PFSK-1 (cell line): ENCODE data around the gene PRPH.

Source experiments
- FOXP2 ChIP-seq: optimal IDR thresholded peaks from 2 replicates; pipeline ENCODE3; 2011; ENCODE audit warnings: borderline replicate concordance, control low read depth, inconsistent platforms; ENCODE audit not compliant: insufficient read depth; ENCODE audit errors: extremely low read length, extremely low read depth
- POLR2AphosphoS5 ChIP-seq: IDR thresholded peaks from 2 replicates; pipeline ENCODE4 v1.6.1; 2012; ENCODE audit warnings: low read depth, mild to moderate bottlenecking, control low read depth, low read length, moderate library complexity
- SIN3A ChIP-seq: IDR thresholded peaks from 2 replicates; pipeline ENCODE4 v1.6.1; 2012; ENCODE audit warnings: mild to moderate bottlenecking, low read length, moderate library complexity, borderline replicate concordance; ENCODE audit not compliant: insufficient read depth
- TAF1 ChIP-seq: IDR thresholded peaks from 2 replicates; pipeline ENCODE4 v1.6.1; 2012; ENCODE audit warnings: low read length, control low read depth, borderline replicate concordance; ENCODE audit not compliant: insufficient read depth
- TF ChIP-seq, protein P1 (sequence below), 2 experiments: IDR thresholded peaks; 2 replicates each; pipeline versions ENCODE4 v1.6.1 to v1.8.0; 2011 to 2012; ENCODE audit warnings: low read depth in 2 of 2, low read length in 2 of 2, control low read depth in 1 of 2, inconsistent platforms in 1 of 2, mild to moderate bottlenecking in 1 of 2, moderate library complexity in 1 of 2; ENCODE audit not compliant: insufficient read depth in 1 of 2

The PRPH gene

DNA sequence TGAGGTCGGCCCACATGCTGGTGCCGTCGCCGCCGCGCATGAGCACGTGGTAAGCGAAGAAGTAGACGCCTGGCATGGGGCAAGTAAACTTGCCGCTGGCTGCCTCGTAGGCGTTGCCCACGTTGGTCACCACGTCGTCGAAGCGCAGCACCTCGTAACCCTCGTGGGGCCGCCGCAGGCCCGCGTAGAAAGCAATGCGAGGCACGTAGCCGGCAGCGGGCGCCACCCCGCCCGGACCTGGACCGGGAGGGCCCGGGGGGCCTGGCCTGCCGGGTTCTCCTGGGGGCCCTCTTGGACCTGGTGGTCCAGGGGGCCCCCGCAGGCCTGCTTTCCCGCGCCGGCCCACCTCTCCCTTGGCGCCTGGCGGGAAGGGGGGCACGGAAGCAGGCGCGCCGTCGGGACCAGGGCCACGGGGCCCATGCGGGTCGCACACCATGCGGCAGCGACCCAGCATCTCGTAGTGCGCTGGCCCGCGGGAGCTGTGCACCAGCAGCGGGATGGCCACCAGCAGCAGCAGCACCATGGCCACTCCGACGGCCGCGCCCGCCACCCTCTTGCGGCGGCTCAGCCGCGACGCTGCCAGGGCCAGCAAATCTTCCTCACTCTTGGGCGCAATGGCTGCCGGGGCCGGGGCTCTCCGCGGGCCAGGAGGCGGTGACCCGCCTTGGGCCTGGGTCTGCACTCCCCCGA, 41.2 kb downstream of the PRPH start:
- TF ChIP-seq, protein P1, sequence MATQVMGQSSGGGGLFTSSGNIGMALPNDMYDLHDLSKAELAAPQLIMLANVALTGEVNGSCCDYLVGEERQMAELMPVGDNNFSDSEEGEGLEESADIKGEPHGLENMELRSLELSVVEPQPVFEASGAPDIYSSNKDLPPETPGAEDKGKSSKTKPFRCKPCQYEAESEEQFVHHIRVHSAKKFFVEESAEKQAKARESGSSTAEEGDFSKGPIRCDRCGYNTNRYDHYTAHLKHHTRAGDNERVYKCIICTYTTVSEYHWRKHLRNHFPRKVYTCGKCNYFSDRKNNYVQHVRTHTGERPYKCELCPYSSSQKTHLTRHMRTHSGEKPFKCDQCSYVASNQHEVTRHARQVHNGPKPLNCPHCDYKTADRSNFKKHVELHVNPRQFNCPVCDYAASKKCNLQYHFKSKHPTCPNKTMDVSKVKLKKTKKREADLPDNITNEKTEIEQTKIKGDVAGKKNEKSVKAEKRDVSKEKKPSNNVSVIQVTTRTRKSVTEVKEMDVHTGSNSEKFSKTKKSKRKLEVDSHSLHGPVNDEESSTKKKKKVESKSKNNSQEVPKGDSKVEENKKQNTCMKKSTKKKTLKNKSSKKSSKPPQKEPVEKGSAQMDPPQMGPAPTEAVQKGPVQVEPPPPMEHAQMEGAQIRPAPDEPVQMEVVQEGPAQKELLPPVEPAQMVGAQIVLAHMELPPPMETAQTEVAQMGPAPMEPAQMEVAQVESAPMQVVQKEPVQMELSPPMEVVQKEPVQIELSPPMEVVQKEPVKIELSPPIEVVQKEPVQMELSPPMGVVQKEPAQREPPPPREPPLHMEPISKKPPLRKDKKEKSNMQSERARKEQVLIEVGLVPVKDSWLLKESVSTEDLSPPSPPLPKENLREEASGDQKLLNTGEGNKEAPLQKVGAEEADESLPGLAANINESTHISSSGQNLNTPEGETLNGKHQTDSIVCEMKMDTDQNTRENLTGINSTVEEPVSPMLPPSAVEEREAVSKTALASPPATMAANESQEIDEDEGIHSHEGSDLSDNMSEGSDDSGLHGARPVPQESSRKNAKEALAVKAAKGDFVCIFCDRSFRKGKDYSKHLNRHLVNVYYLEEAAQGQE (IDR thresholded peaks at IDR 0.05; ENCODE audit: insufficient read depth in 1 of 2, low read depth in 2 of 2, low read length in 2 of 2) = no peak
- TF ChIP-seq POLR2AphosphoS5 = no peak
- TF ChIP-seq TAF1 = no peak
- TF ChIP-seq SIN3A = no peak
- TF ChIP-seq FOXP2 = no peak

DNA sequence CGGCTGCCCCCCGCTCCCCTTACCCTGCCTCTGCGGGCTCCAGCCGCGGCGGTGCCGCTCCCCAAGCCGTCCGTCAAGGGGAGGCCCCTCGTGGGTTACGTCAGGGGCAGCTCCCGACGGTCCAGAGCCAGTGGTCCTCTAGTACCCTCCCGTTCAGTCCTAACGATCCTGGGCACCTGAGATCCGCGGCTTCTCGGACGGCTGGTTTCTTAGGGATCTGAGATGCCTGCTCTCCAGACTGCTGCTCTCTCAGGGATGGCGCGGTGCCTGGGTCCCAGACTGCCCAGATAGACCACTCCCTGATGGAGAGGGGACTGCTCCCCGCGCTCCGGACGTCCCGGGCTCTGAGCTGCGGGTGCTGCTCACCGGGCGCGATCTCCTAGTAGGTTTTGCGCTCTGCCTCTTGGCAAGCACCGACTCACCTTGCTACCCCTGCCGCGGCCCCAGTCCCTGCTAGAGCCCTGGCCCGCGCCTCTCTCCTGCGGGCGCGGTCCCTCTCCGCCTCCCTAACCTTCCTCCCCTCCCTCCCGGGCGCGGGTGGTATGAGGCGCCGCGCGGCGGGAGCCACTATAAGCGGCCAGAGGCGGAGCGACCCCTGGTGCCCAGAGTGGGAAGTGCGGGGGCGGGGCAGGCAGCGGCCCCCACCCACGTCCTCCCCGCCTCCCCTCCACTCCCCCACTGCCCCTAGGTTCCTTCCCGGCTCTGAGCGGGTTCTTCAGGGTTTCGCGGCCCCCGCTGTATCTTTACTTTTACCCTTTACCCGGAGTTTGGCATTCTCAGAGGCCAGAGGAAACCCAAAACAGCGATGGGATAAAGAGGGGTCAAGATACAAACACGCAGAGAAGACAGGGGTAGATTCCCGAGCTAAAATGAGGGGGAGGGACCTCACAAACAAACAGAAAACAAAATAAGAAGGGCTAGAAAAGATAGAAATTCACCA, 42.0 kb downstream of the PRPH start, which contains the start of gene C1QL4:
C1QL4 (minus strand) TSS at position 544 of the 940 bp plus-strand sequence. CDS start 711 bp downstream, outside the sequence.
- TF ChIP-seq, protein P1 (IDR thresholded peaks at IDR 0.05; ENCODE audit: insufficient read depth in 1 of 2, low read depth in 2 of 2, low read length in 2 of 2) = no peak
- TF ChIP-seq FOXP2 (peak; percentile 15), SIN3A (0 out of 2 replicates have a peak, but pooled peaks have one; percentile 62), TAF1 (peak; percentile 74; the same call in 1 of the 2 replicates), POLR2AphosphoS5 (peak; percentile 87)

GRCh38 chr12:49338830-49339463, 44.0 kb downstream of the PRPH start:
- TF ChIP-seq, protein P1 (IDR thresholded peaks at IDR 0.05; ENCODE audit: insufficient read depth in 1 of 2, low read depth in 2 of 2, low read length in 2 of 2) = no peak
- TF ChIP-seq SIN3A = no peak
- no peak for TF ChIP-seq TAF1

GRCh38 chr12:49339464-49339861, 44.5 kb downstream of the PRPH start:
- no peak for TF ChIP-seq FOXP2

DNA sequence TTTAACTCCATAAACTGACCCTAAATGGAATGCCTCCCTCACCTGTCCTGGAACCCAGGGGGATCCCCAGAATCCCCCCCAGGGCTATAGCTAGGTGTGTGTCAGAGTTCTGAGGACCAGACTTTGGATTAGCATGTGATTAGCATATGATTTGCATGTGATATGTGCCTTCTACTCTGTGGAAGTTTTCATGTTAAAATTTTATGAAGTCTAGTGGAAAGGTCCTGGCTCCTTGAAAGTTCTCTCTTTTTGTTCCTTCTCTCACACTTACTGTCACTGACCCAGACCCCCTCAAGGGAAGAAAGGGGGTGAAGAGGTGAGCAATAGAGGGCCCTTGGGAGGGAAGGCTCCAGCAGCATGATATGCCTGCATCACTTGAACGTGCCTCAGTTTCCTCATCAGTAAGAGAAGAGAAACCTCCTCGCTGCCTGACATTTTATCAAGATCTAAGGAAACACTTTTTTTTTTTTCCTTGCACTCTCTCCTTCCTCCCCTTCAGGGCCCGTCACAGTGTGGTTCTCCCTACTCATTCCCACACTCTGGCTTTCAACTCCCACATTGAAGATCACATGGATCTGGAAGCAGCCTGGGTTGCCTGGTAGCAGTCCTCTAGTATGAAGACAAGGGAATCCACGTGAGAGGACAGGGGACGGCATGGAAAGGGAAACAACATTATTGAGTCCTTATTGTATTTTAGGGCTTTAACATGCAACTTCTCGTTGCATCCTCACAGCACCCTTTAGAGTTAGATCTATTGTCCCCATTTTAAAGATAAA, 45.3 kb downstream of the PRPH start:
- TF ChIP-seq SIN3A = no peak
- no peak for TF ChIP-seq POLR2AphosphoS5
- TF ChIP-seq TAF1 = no peak
- TF ChIP-seq, protein P1 (IDR thresholded peaks at IDR 0.05; ENCODE audit: insufficient read depth in 1 of 2, low read depth in 2 of 2, low read length in 2 of 2) = no peak
- TF ChIP-seq FOXP2 = no peak
